NCI-H345 treated with DMSO at 0.1 percent for 48 hours (cell line): ENCODE results near the gene SNRPA1.
A peak's percentile ranks its signal among the peaks of the same experiment; 100 is the strongest.

Source experiments
- DNase-seq: peaks from one replicate; lab custom pipeline; 2025; ENCODE audit not compliant: unreplicated experiment; lab: John Stamatoyannopoulos, UW

The SNRPA1 gene

GRCh38 chr15:101264911-101265641 lies 30.0 kb downstream of the SNRPA1 start:
- DNase-seq = no peak

- DNase-seq = no peak
Observed at GRCh38 chr15:101264011-101264410, 31.0 kb downstream of the SNRPA1 start.

GRCh38 chr15:101262551-101262950 lies 32.5 kb downstream of the SNRPA1 start:
- no peak for DNase-seq

GRCh38 chr15:101258238-101259144 lies 36.6 kb downstream of the SNRPA1 start:
- DNase-seq = peak; percentile 35

GRCh38 chr15:101256757-101257156 lies 38.3 kb downstream of the SNRPA1 start:
- DNase-seq = no peak

GRCh38 chr15:101255615-101256241 lies 39.3 kb downstream of the SNRPA1 start:
- DNase-seq = no peak

- no peak for DNase-seq
Observed at GRCh38 chr15:101255051-101255395, 40.0 kb downstream of the SNRPA1 start.

- DNase-seq = no peak
Observed at GRCh38 chr15:101254157-101255050, 40.6 kb downstream of the SNRPA1 start.

- no peak for DNase-seq
Observed at GRCh38 chr15:101252836-101253235, 42.2 kb downstream of the SNRPA1 start.

GRCh38 chr15:101251830-101252820 lies 42.9 kb downstream of the SNRPA1 start, which contains the start of gene CHSY1:
CHSY1 (minus strand) TSS chr15:101252048; CDS start chr15:101251456, 592 bp downstream.
- DNase-seq = peak; percentile 16

- DNase-seq = peak; percentile 11
Observed at GRCh38 chr15:101250873-101251829, 43.9 kb downstream of the SNRPA1 start.

- DNase-seq = no peak
Observed at GRCh38 chr15:101250341-101250831, 44.7 kb downstream of the SNRPA1 start.

- no peak for DNase-seq
Observed at GRCh38 chr15:101248274-101248673, 46.8 kb downstream of the SNRPA1 start.

- no peak for DNase-seq
Observed at GRCh38 chr15:101246824-101247745, 48.0 kb downstream of the SNRPA1 start.

GRCh38 chr15:101246391-101246790 lies 48.7 kb downstream of the SNRPA1 start:
- DNase-seq = no peak

GRCh38 chr15:101244889-101245668 lies 50.0 kb downstream of the SNRPA1 start:
- DNase-seq = no peak
